LNCaP clone FGC (cell line): ENCODE measurements around the gene LOXL1.
"Not testable (repeated sequence)": the region's sequence is repeated elsewhere in the genome, so short reads cannot be mapped to it uniquely, and the experiment has no call there.

Experiments
- DNase-seq: peaks from one replicate; pipeline ENCODE4 v3.0.0-alpha.2; 2011; ENCODE audit warnings: low read depth
- H3K4me3 ChIP-seq: 2 replicates; pipeline ENCODE4 v1.5.1; 2011; ENCODE audit warnings: mild to moderate bottlenecking, low read depth, low read length, control low read depth
- CTCF ChIP-seq: IDR thresholded peaks from 2 replicates; pipeline ENCODE4 v1.5.1; 2012; ENCODE audit warnings: mild to moderate bottlenecking; ENCODE audit not compliant: control insufficient read depth, insufficient read depth; ENCODE audit errors: extremely low read depth

LOXL1 gene

GRCh38 chr15:73959801-73960200 lies 33.5 kb downstream of the LOXL1 start:
- DNase-seq = no peak
- TF ChIP-seq CTCF = no peak
- H3K4me3 ChIP-seq = no peak overlapping the region

GRCh38 chr15:73960472-73961070 lies 34.3 kb downstream of the LOXL1 start:
- H3K4me3 ChIP-seq, DNase-seq: not testable (repeated sequence)

GRCh38 chr15:73962433-73962832 lies 36.2 kb downstream of the LOXL1 start:
- DNase-seq = no peak
- H3K4me3 ChIP-seq = no peak overlapping the region
- no peak for TF ChIP-seq CTCF

GRCh38 chr15:73964736-73965093 lies 38.5 kb downstream of the LOXL1 start:
- no peak for DNase-seq
- no peak overlapping the region for H3K4me3 ChIP-seq
- peak; percentile 94 for TF ChIP-seq CTCF

GRCh38 chr15:73965094-73965757 lies 39.0 kb downstream of the LOXL1 start:
- no peak for DNase-seq
- no peak overlapping the region for H3K4me3 ChIP-seq
- TF ChIP-seq CTCF = no peak

GRCh38 chr15:73965758-73966113 lies 39.5 kb downstream of the LOXL1 start:
- no peak for TF ChIP-seq CTCF
- H3K4me3 ChIP-seq = no peak overlapping the region
- DNase-seq = no peak

GRCh38 chr15:73968461-73968860 lies 42.2 kb downstream of the LOXL1 start:
- DNase-seq = no peak
- no peak for TF ChIP-seq CTCF
- no peak overlapping the region for H3K4me3 ChIP-seq
